Measurements from ENCODE around the gene MED13L. TPM values are rescaled to one million over a fixed set of nuclear protein-coding genes. Genes with fewer than 3 reads are reported as not detected.

Gene MED13L
- total and polyA plus RNA-seq, 2 of the 8 experiments (the other 6 are each of a cell fraction or from before 2014, with no cell fraction given), result 15.9 to 51.7 TPM

DNA sequence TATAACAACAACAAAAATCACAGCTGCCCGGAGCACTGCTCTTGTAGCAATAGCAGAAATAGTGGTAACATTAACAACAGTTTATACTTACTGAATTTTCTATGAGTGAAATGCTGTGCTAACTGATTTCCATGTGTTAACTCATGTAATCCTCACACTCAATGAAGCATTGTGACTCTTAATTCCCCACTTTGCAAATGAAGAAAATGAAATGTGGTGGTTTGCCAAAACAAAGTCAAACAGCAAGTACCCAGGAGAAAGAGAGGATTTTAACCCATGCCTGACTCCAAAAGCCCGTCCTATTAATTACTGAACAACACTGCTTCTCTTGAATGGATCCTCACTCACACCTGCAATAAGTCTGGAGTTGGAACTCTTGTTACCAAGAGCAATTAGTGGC is 123.5 kb downstream of the MED13L start:
- H3K18ac ChIP-seq (ENCODE audit: extremely low read depth, low read length), result no peak overlapping the region
- WGBS, 2 experiments (ENCODE audit: extremely low coverage in 1 of 2, insufficient coverage in 1 of 2, insufficient read length in 1 of 2, insufficient replicate concordance in 2 of 2, low coverage in 1 of 2, low lambda C conversion rate in 2 of 2, missing lambda C conversion rate in 1 of 2), result 43% methylated on average over 2 of the region's 2 CpGs; no CpG with 5 or more reads in 1 of the 2 experiments
- H3K23ac ChIP-seq (ENCODE audit: insufficient read length), result no peak overlapping the region
- H3K9ac ChIP-seq (replicated peaks in 1 of 4; ENCODE audit: extremely low read depth in 1 of 4, low read depth in 3 of 4, low read length in 3 of 4), result 0 out of 7 replicates have a peak overlapping the region, but pooled peaks of 1 of the 4 experiments have one; percentile 32
- peak overlapping the region; percentile 55 to 58 for H3K4me2 ChIP-seq (ENCODE audit: insufficient read depth in 1 of 2, low read depth in 2 of 2, low read length in 2 of 2)
- no peak overlapping the region for H2BK12ac ChIP-seq (ENCODE audit: low read depth, low read length)
- no peaks in the 10 kb centered on the region for H3K27me3 ChIP-seq (replicated peaks in 1 of 4; ENCODE audit: control insufficient read depth in 3 of 4, extremely low read depth in 1 of 4, insufficient read depth in 3 of 4, low read length in 3 of 4)
- H3K79me1 ChIP-seq (ENCODE audit: low read depth, low read length), result peaks cover 9% of the 10 kb centered on the region
- H3K4ac ChIP-seq (replicated peaks; ENCODE audit: insufficient read length, low read depth, low read length), result no peak overlapping the region
- ChIA-PET CTCF (ENCODE audit: partially characterized antibody) (no interaction called here), POLR2A (ENCODE audit: partially characterized antibody) (no interaction called here)
- H2AK5ac ChIP-seq (ENCODE audit: low read depth, low read length), result no peak overlapping the region
- no peak overlapping the region for H4K5ac ChIP-seq (ENCODE audit: insufficient read length, low read depth, low read length)
- FAIRE-seq (no peak), DNase-seq (ENCODE audit: low read depth in 1 of 2, low spot score in 2 of 2) (no peak)
- H2AFZ ChIP-seq (ENCODE audit: low read length), result no peak overlapping the region
- no peak overlapping the region for H4K91ac ChIP-seq (replicated peaks; ENCODE audit: insufficient read length, low read length)
- no peak overlapping the region for H3K14ac ChIP-seq (ENCODE audit: insufficient read length)
- H2BK15ac ChIP-seq (ENCODE audit: low read length), result no peak overlapping the region
- H2BK5ac ChIP-seq (ENCODE audit: low read depth, low read length), result no peak overlapping the region
- peak overlapping the region in 1 of 4 experiments; percentile 26; a peak in 2 of 8 replicates for H3K4me3 ChIP-seq (ENCODE audit: extremely low read depth in 1 of 4, insufficient read depth in 2 of 4, low read depth in 3 of 4, low read length in 4 of 4)
- H3K79me2 ChIP-seq (ENCODE audit: control insufficient read depth in 1 of 2, insufficient read depth in 2 of 2, low read length in 2 of 2), result peaks cover 5 to 92% of the 10 kb centered on the region in 2 experiments; a peak in 3 of 4 replicates
- H2BK120ac ChIP-seq (replicated peaks; ENCODE audit: low read depth, low read length), result no peak overlapping the region
- no peaks in the 10 kb centered on the region for H3K9me3 ChIP-seq (ENCODE audit: insufficient read depth in 2 of 2, low read depth in 1 of 2, low read length in 1 of 2)
- no peak overlapping the region for H3K56ac ChIP-seq (replicated peaks; ENCODE audit: insufficient read length, low read depth, low read length)
- no peaks in the 10 kb centered on the region for H3K23me2 ChIP-seq (ENCODE audit: low read depth, low read length)
- peaks cover 0 to 4% of the 10 kb centered on the region in 2 experiments for H4K20me1 ChIP-seq (replicated peaks in 1 of 2; ENCODE audit: control insufficient read depth in 1 of 2, insufficient read depth in 2 of 2, low read length in 2 of 2)
- H3K4me1 ChIP-seq (replicated peaks in 1 of 4; ENCODE audit: control insufficient read depth in 3 of 4, insufficient read depth in 4 of 4, low read length in 3 of 4), result peaks cover 2 to 25% (median 12%) of the 10 kb centered on the region in 4 experiments; a peak in 6 of 7 replicates
- H3K36me3 ChIP-seq (ENCODE audit: control insufficient read depth in 2 of 4, insufficient read depth in 4 of 4, low read length in 3 of 4), result no peaks in the 10 kb centered on the region
- H3K27ac ChIP-seq (ENCODE audit: low read depth, low read length), result peak overlapping the region; percentile 18; the same call in 1 of the 2 replicates
- H4K8ac ChIP-seq (ENCODE audit: extremely low read depth, insufficient read depth, low read length), result no peak overlapping the region
- H2BK20ac ChIP-seq (ENCODE audit: low read length), result no peak overlapping the region
- no peak for TF ChIP-seq RBBP5 (IDR thresholded peaks at IDR 0.05; ENCODE audit: borderline replicate concordance, low read depth, low read length)
- TF ChIP-seq SIX5 (IDR thresholded peaks at IDR 0.05; ENCODE audit: low read depth, low read length), result no peak
- no peak for TF ChIP-seq KDM5A (IDR thresholded peaks at IDR 0.05; ENCODE audit: low read length)
- no peak for TF ChIP-seq RAD21 (IDR thresholded peaks at IDR 0.05 in 1 of 2, conservative IDR thresholded peaks at IDR 0.05 in 1 of 2; ENCODE audit: low read depth in 2 of 2, low read length in 2 of 2)
- TF ChIP-seq KDM1A (IDR thresholded peaks at IDR 0.05; ENCODE audit: borderline replicate concordance, low read length), result no peak
- TF ChIP-seq YY1 (IDR thresholded peaks at IDR 0.05; ENCODE audit: low read depth, low read length), result no peak
- TF ChIP-seq HDAC2 (IDR thresholded peaks at IDR 0.05; ENCODE audit: borderline replicate concordance in 1 of 2, low read depth in 2 of 2, low read length in 2 of 2), result no peak
- TF ChIP-seq MAFK (IDR thresholded peaks at IDR 0.05; ENCODE audit: low read depth, low read length), result no peak
- TF ChIP-seq, protein P1, sequence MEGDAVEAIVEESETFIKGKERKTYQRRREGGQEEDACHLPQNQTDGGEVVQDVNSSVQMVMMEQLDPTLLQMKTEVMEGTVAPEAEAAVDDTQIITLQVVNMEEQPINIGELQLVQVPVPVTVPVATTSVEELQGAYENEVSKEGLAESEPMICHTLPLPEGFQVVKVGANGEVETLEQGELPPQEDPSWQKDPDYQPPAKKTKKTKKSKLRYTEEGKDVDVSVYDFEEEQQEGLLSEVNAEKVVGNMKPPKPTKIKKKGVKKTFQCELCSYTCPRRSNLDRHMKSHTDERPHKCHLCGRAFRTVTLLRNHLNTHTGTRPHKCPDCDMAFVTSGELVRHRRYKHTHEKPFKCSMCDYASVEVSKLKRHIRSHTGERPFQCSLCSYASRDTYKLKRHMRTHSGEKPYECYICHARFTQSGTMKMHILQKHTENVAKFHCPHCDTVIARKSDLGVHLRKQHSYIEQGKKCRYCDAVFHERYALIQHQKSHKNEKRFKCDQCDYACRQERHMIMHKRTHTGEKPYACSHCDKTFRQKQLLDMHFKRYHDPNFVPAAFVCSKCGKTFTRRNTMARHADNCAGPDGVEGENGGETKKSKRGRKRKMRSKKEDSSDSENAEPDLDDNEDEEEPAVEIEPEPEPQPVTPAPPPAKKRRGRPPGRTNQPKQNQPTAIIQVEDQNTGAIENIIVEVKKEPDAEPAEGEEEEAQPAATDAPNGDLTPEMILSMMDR (IDR thresholded peaks at IDR 0.05; ENCODE audit: control extremely low read depth in 1 of 3, insufficient read depth in 1 of 3, low read depth in 1 of 3, low read length in 3 of 3), result no peak
- no peak for TF ChIP-seq CHD1 (IDR thresholded peaks at IDR 0.05; ENCODE audit: low read depth, low read length)
- TF ChIP-seq NRF1 (IDR thresholded peaks at IDR 0.05; ENCODE audit: low read depth, low read length), result no peak
